DMS79 treated with DMSO at 0.1 percent for 48 hours (cell line): ENCODE data around the gene SMPX.
"Not testable (repeated sequence)": the region's sequence is repeated elsewhere in the genome, so short reads cannot be mapped to it uniquely, and the experiment has no call there.

Experiments used
- DNase-seq: peaks from one replicate; lab custom pipeline; 2025; lab: John Stamatoyannopoulos, UW

Gene SMPX

DNA sequence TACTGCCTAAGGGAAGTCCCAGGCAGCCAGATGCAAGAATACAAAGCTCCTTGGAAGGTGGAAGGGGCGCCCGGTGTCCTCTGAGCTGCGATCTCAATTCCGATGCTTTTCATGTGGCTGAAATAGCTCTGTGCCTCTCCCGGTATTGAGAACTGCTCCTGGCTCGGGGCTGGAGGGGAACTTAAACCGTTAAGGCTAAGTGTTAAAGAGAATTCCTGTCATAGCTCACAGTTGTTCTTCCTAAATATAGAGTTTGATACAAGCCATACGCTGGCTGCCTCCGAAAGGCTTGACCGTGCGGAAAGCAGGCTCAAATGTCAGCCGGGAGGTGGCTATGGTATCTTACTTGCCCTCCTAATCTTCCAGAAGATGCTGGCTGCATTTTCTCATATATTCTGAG lies at the start of gene SMPX:
Gene SMPX, minus strand, starts transcription at position 157 of the 400 bp plus-strand sequence. CDS start 3,826 bp downstream, outside the sequence.
- DNase-seq, result no peak

DNA sequence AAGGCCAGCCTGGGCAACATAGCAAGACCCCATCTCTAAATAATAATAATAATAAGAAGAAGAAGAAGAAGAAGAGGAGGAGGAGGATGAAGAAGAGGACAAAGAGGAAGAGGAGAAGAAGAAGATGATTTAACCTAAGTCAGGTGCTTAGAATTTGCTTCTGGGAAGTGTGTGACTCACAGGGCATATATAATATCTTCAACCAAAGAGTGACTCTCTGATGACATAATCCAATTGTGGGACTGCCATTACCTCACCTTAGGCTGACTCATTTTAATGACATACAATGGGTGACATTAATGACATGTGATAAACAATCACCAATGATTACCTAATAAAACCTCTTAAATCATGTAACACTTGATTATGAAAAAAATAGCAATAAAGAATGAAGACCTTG lies 48.8 kb upstream of the SMPX start:
- no peak for DNase-seq

DNA sequence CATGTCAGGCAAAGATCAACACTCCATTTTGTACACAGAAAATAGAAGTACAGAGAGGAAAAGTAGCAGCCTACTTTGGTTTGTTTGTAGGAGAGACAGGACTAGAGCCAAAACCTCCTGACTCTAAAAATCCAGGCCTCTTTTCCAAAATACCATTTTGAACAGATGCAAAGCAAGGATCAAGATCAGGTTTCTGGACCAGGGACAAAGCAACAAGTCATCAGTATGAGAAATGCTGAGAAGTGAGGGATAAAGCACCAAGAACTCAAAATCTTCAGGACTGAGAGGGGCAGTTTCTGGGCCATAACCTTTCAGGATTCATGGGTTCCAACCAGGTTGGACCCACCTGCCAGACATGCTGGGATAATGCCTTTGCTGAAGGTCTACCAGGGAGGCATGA lies 44.9 kb upstream of the SMPX start:
- DNase-seq, result no peak

DNA sequence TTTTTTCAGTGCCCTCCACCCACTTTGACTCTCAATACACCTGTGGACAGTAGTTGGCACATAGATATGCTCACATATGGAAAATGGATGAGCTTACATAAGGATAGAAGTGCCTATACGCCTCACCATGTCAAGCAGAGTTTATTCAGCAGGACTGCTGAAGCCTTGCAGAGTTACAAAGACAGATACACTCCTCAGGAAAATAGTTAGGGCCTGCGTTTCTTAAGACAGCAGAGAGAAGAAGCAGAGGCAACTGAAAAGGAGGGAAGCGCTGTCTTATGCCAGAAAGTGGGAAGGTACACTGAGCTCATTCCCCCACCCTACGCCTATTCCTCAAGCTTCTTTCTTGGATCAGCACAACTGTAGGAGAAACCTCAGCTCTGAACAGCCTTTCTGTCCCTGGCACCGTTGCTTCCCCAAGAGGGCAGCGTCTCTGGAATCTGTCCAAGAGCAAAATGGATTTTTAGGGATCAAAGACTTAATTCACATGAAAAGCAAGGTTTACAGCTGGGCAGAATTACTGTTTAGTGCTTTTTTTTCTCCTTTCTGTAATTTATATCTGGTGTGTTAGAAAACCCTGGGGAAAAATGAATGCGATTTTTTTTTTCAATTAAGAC lies 44.2 kb upstream of the SMPX start:
- no peak for DNase-seq

DNA sequence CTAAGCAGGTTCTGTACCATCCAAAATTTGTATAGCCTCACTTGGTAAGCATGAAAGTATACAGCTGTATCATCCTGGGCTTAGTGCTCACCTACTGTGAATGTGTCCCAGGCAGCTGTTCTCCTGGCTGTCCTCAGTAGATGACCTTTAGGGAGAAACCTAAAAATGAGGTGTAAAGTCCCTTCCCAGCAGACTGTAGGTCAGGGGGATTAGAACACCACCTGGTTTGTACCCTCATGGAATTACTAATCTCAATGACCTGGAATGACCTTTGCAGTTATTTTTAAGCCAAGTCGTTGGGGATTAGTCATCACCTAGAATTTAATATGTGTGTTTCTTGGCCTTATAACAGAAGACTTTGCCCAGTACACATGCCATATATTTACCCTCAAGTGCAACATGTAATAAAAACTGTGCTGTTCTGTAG lies 42.4 kb upstream of the SMPX start:
- DNase-seq, result no peak

DNA sequence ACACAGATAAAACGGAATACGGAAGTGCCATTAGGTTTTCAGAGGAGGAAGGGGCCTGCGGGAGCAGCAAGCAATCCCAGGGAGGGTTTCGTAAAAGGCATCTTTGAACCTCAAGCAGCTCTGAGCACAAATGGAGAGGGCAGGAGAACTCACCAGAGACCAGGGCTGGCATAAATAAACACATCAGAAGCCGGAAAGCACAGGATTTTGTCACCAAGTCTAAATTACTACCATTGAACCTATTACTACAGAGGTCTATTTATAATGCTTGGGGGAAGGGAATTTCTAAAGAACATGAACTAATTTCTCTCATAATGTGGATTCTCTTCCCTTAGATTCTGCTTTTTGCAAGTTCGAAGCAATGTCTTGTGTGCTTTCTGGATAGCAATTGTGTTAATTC lies 41.9 kb upstream of the SMPX start:
- no peak for DNase-seq

DNA sequence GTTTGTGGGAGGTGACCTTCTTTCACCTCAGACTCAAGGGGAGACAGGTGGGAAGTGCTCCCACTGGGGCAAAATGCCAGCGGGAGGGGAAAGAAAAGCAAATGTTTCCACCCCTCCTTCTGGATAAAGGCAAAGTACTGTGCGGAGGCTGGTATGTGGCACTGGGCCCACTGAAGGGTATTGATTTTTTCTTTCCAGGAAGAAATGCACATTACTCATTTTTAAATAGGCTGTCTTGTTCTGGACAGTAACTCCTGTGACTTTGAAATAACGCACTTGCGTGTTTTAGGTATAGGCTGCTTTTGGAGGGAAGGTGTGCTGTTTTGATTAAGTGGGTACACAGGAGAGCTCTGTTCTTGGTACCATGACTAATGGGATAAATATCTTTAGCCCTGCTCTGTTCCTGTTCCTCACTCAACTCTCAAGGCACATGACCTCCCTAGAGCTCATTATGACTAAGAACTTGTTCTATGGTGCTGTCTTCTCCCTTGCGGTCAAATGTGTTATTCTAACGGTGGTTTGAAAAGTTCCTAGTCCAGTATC lies 40.8 kb upstream of the SMPX start:
- DNase-seq, result no peak

DNA sequence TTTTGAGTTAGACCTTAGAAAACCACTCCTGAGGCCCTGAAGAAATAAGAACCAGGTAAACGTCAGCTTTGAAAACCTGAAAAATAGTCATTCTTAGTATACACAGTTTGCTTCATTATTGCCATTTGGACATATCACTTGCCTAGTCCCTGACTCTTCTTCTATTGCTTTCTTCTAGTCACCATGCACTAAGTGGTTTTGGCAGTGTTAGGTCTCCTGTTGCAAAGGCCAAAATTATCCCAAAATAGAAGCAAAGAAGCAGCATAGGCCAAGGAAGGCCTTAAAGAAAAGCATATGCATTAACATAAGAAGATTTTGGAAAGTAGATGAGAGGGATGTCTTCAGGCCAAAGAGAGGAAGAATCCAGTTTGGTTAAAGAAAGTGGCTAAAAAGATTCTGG lies 24.1 kb upstream of the SMPX start:
- no peak for DNase-seq

DNA sequence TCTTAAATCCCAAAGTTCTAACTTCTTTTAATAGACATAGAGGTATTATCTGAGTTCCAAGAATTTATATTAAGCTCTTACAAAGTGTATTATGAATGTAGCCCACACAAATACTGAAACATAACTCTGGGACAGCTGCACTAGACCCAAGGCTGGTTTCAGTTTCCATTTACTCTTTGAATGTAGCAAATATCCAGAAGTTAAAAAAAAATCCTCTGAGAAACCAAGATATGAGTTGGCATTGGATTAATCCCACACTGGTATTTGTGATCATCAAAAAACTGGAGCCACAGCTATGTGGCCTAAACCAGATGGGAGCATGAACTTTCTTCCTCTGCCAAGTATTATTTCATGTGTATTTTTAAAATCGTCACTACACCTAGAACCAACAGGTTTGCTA lies 23.6 kb upstream of the SMPX start:
- DNase-seq, result no peak

DNA sequence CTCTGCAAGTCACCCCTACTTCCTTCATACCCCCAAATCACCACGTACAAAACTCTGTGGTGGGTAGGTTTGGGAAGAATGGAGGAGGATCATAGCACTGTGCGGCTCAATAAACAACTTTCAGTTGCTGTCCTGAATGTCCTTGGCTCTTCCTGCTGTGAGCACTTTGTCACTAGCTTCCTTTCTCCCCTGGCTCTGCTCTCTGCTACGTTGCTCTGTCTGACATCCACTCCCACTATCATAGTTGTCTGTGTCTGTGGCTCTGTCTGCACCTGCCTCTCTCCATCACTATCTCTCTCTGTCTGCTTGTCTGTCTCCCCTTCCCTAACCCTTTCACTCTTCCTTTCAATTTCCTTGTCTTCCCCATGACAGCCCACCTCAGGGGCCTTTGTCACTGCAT lies 21.2 kb upstream of the SMPX start:
- no peak for DNase-seq

DNA sequence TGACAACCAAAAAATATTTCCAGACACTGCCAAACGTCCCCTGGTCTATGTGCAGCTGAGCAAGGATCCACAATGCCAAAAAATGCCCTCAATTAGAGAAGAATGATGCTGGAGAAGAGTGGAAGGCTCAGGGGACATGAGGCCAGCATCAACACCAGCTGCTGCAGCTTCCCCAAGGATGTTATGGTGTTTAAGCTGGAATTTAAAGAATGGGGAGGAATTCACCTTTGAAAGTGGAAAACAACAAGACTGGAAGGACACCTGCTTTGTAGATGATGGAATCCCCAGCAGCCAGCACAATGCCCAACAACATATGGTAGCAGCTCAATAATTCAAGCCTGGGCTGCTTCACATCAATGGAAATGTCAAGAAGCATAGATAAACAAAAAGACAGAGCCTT lies 20.3 kb upstream of the SMPX start:
- DNase-seq, result no peak

DNA sequence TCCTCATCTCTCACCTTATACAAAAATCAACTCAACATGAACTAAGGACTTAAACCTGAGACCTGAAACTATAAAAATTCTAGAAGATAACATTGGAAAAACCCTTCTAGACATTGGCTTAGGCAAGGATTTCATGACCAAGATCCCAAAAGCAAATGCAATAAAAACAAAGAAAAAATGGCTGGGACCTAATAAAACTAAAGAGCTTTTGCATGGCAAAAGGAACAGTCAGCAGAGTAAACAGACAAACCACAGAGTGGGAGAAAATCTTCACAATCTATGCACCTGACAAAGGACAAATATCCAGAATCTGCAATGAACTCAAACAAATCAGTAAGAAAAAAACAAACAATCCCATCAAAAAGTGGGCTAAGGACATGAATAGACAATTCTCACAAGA lies 17.2 kb upstream of the SMPX start:
- DNase-seq, result not testable (repeated sequence)

DNA sequence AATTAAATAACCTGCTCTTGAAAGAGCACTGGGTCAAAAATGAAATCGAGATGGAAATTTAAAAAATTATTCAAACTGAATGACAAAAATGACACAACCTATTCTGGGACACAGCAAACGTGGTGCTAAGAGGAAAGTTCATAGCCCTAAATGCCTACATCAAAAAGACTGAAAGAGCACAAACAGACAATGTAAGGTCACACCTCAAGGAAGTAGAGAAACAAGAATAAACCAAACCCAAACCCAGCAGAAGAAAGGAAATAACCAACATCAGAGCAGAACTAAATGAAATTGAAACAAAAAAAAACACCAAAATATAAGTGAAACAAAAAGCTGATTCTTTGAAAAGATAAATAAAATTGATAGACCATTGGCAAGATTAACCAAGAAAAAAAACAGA lies 15.1 kb upstream of the SMPX start:
- not testable (repeated sequence) for DNase-seq

DNA sequence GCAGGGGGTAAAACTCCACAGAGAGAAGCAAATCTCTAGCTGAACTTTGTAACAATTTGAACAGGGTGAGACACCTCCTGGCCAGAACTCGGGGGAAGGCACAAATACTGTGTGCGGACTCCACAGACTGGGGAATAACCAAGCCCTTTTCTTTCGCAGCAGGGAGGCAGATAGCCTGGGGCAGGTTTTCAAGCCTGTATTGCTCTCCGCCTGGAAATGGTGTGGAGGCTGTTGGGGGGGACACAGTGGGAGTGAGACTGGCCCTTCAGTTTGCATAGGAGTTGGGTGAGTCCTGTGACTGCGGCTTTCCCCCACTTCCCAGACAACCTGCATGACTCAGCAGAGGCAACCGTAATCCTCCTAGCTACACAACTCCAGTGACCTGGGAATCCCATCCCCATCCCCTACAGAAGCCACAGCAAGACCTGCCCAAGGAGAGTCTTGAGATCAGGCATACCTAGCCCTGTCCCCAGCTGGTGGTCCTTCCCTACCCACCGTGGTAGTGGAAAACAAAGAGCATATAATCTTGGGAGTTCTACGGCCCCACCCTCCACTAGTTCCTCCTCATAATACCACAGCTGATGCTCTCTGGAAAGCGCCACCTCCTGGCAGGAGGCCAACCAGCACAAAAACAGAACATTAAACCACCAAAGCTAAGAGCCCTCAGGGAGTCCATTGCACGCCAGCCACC lies 12.9 kb upstream of the SMPX start:
- no peak for DNase-seq

DNA sequence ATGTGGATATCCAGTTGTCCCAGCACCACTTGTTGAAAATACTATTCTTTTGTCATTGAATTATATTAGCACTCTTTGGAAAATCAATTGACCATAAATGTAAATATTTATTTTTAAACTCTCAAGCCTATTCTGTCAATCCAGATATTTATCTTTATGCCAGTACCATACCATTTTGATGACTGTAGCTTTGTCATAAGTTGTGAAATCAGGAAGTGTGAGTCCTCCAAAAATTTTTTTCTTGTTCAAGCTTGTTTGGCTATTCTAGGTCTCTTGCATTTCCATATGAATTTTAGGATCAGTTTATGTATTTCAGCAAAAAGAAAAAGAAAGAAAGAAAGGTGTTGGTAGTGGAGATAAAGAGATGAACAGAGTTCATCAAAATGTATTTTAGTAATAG lies 8.2 kb upstream of the SMPX start:
- DNase-seq, result no peak

DNA sequence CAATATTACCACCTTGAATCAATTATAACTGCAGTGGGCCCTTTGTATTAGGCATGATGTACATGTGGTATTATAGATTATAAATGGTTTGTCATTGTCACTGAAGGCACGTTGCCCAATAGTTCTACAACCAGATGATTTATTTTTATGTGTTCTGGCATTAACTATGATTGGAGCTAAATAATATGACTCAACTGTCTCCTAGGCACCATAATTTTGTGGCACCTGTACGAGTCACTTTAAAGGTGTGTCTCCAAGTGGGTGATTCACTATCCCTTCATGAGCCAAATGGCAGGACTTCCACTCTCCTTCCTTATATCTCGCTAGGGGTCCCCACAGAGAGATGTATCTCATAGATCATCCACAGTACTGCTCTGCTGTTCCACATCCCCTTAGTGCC lies 6.1 kb upstream of the SMPX start:
- DNase-seq, result no peak

DNA sequence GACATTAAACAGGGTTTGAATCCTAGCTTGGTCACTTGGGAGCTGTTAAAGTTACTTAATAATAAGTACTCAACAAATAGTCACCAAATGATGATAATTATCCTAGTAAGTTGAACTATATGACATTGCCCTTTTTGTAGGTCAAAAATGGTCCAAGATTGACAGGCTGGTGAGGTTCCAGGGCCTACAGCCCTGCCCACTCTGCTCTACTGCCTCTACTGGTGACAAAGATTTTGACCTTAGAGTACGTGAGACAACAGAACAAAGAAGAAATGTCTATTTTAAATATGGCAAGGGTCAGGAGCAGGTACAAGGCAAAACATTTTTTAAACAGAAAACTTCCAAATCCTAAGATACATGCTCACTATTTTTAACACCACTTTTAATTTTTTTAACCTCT lies 572 bp upstream of the SMPX start:
- DNase-seq, result no peak

DNA sequence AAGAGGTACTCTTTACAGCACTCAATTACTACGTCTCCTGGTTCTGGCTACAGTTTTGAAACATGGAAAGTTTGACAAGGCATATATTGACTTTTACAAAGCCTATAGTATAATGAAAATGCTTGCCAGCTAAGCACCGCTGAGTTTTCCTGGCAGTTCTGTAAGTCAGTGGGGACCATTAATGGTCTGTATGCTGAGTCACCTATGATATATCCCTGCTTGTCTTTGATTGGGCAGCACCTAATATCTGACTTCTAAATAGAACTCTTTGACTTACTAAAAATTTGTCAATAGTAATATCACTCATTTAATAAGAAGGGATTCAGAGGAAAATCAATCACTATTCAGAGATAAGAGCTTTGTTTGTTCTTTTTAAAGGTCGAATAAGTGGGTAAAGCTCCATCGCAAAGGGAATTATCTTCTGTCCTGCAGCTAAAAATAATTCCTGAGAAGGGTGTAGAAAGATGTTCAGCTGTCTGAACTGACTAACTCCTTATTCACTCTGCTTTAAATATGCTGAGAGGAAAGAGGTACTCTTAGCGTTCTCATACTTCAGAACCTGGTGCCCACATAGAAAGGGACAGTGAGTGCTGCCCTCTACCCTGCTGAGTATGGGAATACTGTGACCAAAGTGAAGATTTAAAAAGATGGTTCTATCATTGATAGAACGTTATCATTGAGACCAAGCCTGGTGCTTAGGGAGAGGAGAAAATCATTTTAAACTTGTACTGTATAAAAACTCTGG lies 959 bp downstream of the SMPX start:
- no peak for DNase-seq

DNA sequence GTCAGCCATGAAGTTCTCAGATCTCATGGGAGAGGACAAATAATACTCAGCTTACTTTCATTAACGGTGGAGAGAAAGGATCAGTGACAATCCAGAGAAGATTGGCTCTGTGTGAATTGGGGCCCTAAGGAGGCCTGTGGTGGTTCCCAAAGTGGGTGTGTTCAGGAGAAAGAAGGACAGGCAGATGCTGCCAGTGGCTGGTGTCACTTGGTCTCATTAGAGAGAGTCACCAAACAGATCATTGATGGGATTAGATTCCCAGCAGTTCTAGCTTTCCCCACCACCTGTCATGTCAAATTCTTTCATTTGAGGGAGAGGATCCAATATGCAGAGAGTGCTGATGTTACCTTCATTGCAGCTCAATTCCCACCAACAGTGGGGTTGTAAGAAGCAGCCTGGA lies 8.0 kb downstream of the SMPX start:
- no peak for DNase-seq

DNA sequence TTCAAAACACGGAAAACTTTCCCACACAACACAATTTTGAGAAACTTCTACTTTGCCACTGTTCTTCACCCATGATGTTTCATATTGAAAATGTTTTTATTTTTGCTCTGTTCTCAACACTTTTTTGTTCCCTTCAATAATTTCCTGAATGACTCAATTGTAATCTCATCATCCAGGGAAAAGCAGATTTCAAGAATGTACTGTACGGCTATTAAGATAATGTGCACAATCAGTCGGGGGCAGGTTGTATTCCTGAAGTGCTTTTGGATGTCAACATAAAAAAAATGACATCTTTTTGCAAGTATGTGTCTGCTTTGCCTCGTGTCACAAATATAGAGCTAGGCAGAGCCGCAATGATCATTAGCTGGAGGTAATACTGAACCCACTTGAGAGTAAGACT lies 9.7 kb downstream of the SMPX start:
- no peak for DNase-seq

DNA sequence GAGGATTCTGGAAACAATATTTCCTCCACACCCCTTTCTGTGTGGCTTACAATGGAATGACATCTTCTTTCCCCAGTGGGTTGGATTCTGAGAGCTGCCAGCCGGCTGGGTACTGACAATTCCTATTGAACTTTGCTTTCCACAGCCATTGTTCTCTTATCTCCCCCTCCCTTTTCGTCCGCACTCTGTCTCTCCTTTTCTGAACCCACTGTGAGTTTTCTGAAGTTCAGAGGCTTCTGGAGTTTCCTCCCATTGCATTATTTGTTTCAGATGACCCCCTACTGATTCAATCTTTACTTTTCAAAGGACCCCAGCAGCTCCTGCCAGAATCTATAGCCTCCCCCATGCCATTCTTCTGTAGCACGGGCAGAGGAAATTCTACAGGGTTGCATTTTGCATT lies 10.4 kb downstream of the SMPX start:
- no peak for DNase-seq

DNA sequence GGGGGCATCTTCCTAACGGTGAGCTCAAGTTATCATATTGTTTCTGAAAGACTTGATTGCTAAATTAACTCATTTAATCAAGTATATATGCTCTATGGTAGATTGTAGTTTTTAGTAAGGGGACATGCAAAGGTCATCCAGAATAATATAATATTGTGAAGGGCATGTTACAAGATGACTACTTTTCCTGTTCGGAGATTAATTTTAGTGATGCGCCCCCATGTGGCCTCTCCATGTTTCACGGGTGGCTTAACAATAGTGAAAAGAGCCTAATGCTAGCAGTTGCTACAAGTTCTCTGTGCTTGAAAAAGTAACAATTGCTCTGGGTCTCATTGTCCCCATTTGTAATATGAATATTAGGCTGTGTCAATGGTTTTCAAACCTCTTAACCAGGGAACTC lies 12.2 kb downstream of the SMPX start:
- DNase-seq, result no peak

DNA sequence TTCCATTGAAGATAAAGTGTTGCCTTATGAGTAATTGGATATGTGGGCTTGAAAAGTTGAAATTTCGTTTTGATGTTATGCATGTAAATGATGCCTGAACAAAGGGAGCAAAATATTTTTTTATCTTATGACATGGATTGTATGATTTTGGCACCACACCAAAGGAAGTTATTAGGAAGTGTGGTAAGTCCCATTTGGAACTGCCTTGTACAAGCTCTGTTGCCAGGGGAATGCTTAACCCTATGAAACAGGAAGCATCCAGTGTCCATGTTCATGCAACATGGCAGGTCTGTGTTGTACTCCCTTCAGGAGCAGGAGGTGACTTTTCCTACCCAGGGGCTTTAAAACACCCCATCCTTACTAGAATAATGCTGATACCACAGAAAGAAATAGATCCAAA lies 13.2 kb downstream of the SMPX start:
- DNase-seq, result no peak
